GM19023 (cell line): Measurements from ENCODE around the gene SLC9A5.

Experiments
- ATAC-seq: cut with Tn5 transposase; IDR thresholded peaks from one replicate; pipeline ENCODE4 v1.9.1; 2021; ENCODE audit warnings: mild to moderate bottlenecking, moderate library complexity; ENCODE audit not compliant: unreplicated experiment

Gene SLC9A5

DNA sequence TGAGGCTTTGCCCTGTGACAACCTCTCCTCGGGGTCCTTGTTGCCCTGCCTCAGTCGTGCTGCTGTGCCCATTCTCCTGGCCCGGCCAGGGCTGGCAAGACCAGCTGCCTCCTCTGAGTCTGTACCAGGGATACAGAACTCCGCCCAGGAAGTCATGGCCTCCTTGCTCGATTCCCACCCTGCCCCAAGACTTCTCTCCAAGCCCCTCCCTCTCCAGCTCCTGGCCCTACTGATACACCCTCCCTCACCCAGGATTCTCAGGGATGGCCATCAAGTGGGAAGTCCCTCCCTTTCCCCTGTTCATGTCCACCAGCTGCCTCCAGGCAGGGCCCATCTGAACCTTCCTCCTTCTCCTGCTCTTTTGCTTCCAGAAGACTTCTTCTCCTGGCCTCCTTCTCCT, 33.1 kb upstream of the SLC9A5 start:
- ATAC-seq: no peak

GRCh38 chr16:67216612-67217490, 31.9 kb upstream of the SLC9A5 start:
- no peak for ATAC-seq

GRCh38 chr16:67223992-67224391, 24.8 kb upstream of the SLC9A5 start:
- no peak for ATAC-seq

GRCh38 chr16:67226295-67226803, 22.4 kb upstream of the SLC9A5 start:
- peak; percentile 1 for ATAC-seq

DNA sequence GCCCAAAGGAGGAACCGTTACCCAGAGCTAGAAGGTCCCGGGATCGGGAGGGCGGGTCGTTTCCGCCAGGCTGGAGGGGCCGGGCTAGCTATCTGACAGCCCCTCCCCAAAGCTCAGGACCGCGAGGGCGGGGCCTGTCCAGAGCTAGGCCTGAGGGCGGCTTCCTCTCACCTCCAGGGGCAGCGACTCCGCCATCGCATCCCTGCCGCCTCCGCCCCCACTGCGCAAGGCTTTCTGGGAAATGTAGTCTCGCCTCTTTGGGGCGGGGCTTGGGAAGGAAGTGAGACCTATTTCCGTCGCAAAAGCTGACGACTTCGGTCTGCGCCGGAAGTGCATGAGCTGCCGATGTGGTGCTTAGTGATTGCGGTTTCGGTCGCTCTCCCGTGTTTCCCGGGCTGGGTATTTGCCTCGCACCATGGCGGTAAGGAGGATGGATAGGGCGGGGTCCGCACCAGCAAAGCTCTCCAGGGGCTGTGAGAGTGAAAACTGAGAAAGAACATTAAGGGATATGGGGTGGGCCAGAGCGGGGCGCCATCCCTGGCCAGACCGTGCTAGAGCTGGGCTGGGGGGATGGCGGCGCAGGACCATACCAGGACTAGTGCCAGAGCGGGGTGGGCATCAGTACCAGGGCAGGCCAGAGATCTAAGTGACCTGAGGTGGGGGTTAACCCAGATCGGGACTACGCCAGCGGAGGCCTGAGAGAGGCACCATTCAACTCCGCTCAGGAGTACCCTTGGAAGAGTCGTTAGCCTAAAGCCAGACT, 21.8 kb upstream of the SLC9A5 start, which contains the start of gene TMEM208:
TMEM208 (plus strand) TSS at position 327 of the 763 bp plus-strand sequence; CDS start at position 416, 89 bp downstream.
- peak; percentile 94 for ATAC-seq

GRCh38 chr16:67227567-67227921, 21.2 kb upstream of the SLC9A5 start:
- ATAC-seq: no peak

DNA sequence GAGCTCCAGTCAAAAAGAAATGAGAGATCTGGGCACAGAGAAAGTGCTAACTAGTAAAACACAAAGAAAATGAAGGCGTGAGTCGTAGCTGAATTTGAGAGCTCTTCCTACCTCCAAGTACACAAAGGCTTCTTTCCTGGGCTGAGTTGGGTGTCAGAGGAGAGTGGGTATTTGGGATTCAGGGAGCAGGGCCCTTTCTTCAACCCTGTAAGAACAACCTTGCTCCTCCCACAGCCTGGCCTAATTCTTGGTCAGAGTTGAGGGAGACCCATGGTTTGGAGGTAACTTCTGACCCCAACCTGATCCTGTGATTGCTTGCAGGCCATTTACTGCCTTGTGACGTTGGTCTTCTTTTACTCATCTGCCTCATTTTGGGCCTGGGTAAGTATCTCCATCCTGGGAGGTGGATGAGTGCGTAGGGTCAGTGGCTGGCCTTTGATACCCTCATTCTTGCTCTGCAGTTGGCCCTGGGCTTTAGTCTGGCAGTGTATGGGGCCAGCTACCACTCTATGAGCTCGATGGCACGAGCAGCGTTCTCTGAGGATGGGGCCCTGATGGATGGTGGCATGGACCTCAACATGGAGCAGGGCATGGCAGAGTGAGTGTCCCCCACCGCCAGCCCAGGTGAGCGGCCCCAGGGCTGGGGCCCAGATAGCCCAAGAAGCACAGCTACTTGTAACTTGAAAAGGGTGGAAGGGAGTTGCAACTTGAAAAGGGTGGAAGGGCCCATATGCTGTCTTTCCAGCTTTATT, 20.6 kb upstream of the SLC9A5 start:
- ATAC-seq: no peak

- no peak for ATAC-seq
Measured at GRCh38 chr16:67228905-67229304, 19.9 kb upstream of the SLC9A5 start.

- no peak for ATAC-seq
Measured at GRCh38 chr16:67229906-67230808, 18.6 kb upstream of the SLC9A5 start.

DNA sequence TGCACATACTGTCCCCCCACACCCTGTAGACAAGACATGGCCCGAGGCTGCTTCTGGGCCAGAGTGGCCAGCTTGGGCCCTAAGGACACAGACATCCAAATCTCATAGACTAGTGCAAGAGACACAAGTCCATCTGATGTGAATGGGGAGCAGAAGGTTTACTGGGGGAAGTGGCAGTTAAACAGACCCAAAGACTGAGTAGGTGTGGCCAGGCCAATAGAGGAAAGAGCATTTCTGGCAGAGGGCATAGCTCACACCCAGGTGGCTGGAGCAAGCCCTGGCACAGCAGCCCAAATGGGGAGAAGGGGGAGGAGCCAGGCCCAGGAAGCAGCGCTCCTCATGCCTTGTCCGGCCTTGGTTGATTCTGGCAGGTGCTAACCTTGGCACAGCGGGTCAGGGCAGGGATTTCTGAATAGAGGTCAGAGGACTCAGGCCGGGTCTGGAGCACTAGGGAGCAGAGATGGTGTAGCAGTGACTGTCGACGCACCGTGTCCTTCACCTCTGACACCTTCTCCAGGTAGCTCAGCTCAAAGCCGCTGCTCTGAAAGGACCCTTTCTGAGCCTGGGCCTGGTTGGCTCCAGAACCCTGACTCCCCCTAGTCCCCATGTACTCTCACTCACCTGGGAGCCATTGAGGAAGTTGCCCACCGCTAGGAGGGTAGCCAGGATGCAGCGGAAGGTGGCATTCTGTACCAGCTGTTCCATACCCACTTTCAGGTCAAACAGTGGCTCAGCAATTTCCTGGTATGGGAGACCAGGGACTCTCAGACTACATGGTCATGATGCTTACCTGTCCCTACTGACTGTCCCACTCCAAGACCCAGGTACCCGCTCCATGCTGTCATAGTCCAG, 17.7 kb upstream of the SLC9A5 start:
- no peak for ATAC-seq

GRCh38 chr16:67233596-67233995, 15.2 kb upstream of the SLC9A5 start:
- no peak for ATAC-seq

DNA sequence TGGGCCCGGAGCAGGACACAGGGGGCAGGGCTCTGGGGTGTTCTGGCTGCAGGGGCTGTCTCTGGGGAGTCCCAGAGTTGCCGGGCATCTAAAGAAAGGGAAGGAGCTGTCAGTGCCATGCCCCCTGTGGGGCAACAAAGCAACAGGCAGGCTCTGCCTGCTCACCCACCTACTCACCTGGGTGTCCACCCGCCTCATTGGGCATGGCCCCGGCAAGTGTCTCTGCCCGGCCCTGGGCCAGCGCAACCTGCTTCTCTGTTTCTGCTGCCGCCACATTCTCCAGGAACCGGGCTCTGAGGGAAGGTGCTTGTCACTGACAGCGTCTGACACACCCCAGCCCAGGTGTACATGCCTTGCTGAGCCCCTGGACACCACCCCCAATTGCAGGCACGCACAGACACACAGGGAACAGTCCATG, 14.6 kb upstream of the SLC9A5 start:
- no peak for ATAC-seq

- ATAC-seq: no peak
Measured at GRCh38 chr16:67235816-67236562, 12.8 kb upstream of the SLC9A5 start.

- no peak for ATAC-seq
Measured at GRCh38 chr16:67236563-67237395, 12.0 kb upstream of the SLC9A5 start.

DNA sequence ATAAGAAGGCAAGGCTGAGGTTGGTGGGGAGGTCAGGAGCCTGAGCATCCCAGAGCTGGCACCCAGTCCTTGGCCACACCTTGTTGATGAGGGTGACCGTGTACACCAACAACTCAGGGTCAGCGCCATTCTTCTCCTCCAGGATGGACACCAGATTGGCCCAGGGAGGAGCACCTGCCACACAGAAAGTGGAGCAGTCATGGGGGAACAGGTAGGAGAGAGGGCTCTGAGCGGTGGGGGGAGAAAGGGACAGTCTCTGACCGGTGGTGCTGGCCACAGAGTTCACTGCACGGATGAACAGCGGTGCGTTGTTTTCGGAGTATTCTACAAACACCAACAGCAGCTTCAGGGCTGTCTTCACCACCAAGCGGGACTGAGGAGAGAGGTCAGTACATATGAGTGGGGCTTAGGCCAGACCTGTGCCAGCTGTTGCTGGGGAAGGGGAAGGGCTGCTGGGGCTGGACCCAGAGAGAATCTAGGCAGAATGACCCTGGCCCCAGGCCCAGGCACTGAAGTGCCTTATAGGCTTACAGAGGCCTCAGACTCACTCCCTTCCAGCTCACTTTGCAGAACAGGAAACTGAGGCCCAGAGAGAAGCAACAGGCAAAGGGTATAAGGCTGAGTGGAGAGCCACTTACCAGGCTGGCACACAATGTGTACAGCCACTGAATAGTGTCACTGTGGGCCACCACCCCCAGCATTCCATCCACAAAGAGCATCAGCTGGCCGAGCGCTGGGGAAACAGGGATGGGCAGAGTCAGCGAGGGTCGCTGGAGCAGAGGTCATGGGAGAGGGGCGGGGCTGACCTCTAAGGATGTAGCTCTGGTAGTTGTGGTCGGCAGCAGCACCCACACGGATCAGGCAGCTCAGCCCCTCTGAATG, 11.1 kb upstream of the SLC9A5 start:
- no peak for ATAC-seq

DNA sequence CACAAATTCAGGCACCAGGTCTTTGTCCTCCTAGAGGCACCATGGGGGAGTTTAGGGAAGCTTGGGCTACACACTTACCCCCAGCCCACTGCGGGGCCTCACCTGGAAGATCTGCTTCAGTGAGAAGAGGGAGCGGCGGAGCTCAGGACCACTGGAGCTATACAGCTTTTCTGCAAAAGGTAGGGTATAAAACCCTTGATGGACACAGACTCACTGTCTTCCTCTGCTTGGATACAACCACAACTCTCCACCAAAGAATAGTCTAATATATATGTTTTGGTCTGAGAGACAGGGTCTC, 10.6 kb upstream of the SLC9A5 start:
- ATAC-seq: no peak
